IMR-90 (cell line): ENCODE data around the gene FRYL. TPM values are rescaled to one million over a fixed set of nuclear protein-coding genes. Genes with fewer than 3 reads are reported as not detected.

Experiments used
- ATAC-seq: fragments of 200-7000 bp; cut with Tn5 transposase; 2 replicates; pipeline ENCODE4 v1.9.1; 2020; ENCODE audit warnings: low read depth, mild to moderate bottlenecking, moderate library complexity
- BruUV-seq: library from RNA; stranded (reverse); fragments of 400-500 nt; replicated peaks from 2 replicates; lab custom pipeline; 2021; lab: Mats Ljungman, UMichigan
- CTCF ChIA-PET: fragments of 300-600 bp; formaldehyde crosslinking; extraction: SDS; loops from one replicate; lab custom pipeline; 2021; ENCODE audit warnings: antibody characterized with exemption; lab: Yijun Ruan, JAX
- POLR2A ChIA-PET: fragments of 300-600 bp; sonication (Branson Sonifier 250); formaldehyde crosslinking; loops from one replicate; lab custom pipeline; 2022; ENCODE audit warnings: antibody characterized with exemption; ENCODE audit not compliant: unreplicated experiment; lab: Charles Lee
- DNase-seq: peaks from one replicate; pipeline ENCODE4 v3.0.0; 2013
- H2AFZ ChIP-seq: replicated peaks from 2 replicates; pipeline ENCODE3; 2013; ENCODE audit warnings: low read length, mild to moderate bottlenecking; ENCODE audit not compliant: poor library complexity
- H2AK5ac ChIP-seq: 2 replicates; pipeline ENCODE4 v1.6.1; 2013; ENCODE audit warnings: low read depth, low read length, inconsistent platforms
- H2AK9ac ChIP-seq: replicated peaks from 2 replicates; pipeline ENCODE3; 2013; ENCODE audit warnings: mild to moderate bottlenecking, low read depth, low read length, moderate library complexity; ENCODE audit not compliant: poor library complexity
- H2BK120ac ChIP-seq: 2 replicates; pipeline ENCODE4 v1.6.1; 2013; ENCODE audit warnings: low read depth, low read length, inconsistent platforms
- H2BK15ac ChIP-seq: 3 replicates; pipeline ENCODE4 v1.6.1; 2013; ENCODE audit warnings: low read depth, low read length, inconsistent platforms
- H2BK20ac ChIP-seq: 2 replicates; pipeline ENCODE4 v1.6.1; 2013; ENCODE audit warnings: low read depth, mild to moderate bottlenecking, inconsistent platforms, low read length, moderate library complexity
- H2BK5ac ChIP-seq: 2 replicates; pipeline ENCODE4 v1.6.1; 2013; ENCODE audit warnings: mild to moderate bottlenecking, low read depth, low read length, inconsistent platforms; ENCODE audit not compliant: poor library complexity, severe bottlenecking
- H3K14ac ChIP-seq: replicated peaks from 2 replicates; pipeline ENCODE4 v1.6.1; 2013; ENCODE audit warnings: low read depth, low read length, inconsistent platforms
- H3K18ac ChIP-seq: 2 replicates; pipeline ENCODE4 v1.6.1; 2013; ENCODE audit warnings: low read depth, low read length, control low read depth
- H3K23ac ChIP-seq: 2 replicates; pipeline ENCODE4 v1.6.1; 2013; ENCODE audit warnings: low read depth, low read length, inconsistent platforms
- H3K27ac ChIP-seq: 2 replicates; pipeline ENCODE4 v1.5.1; 2013; ENCODE audit warnings: mild to moderate bottlenecking, control low read depth, low read length; ENCODE audit not compliant: insufficient read depth
- H3K27me3 ChIP-seq: 2 replicates; pipeline ENCODE4 v1.6.1; 2013; ENCODE audit warnings: low read length; ENCODE audit not compliant: control insufficient read depth, insufficient read depth
- H3K36me3 ChIP-seq: 2 replicates; pipeline ENCODE4 v1.6.1; 2013; ENCODE audit warnings: low read length, mixed read lengths; ENCODE audit not compliant: control insufficient read depth, insufficient read depth
- H3K4ac ChIP-seq: 2 replicates; pipeline ENCODE4 v1.6.1; 2013; ENCODE audit warnings: low read depth, low read length, inconsistent platforms
- H3K4me1 ChIP-seq: 2 replicates; pipeline ENCODE4 v1.6.1; 2013; ENCODE audit warnings: low read length, mixed read lengths; ENCODE audit not compliant: control insufficient read depth, insufficient read depth
- H3K4me2 ChIP-seq: 2 replicates; pipeline ENCODE4 v1.6.1; 2013; ENCODE audit warnings: low read depth, mild to moderate bottlenecking, control low read depth, low read length, moderate library complexity
- H3K4me3 ChIP-seq: 2 replicates; pipeline ENCODE4 v1.5.1; 2013; ENCODE audit warnings: low read depth, mild to moderate bottlenecking, control low read depth, low read length, moderate library complexity; ENCODE audit not compliant: insufficient read depth
- H3K56ac ChIP-seq: 2 replicates; pipeline ENCODE4 v1.6.1; 2013; ENCODE audit warnings: low read length, inconsistent platforms; ENCODE audit not compliant: insufficient read depth; ENCODE audit errors: extremely low read depth
- H3K79me1 ChIP-seq, 2 experiments: 2 replicates each; pipeline ENCODE4 v1.6.1; 2013; ENCODE audit warnings: low read length in 2 of 2, inconsistent platforms in 1 of 2, low read depth in 1 of 2
- H3K9ac ChIP-seq: 2 replicates; pipeline ENCODE4 v1.6.1; 2013; ENCODE audit warnings: low read depth, low read length, control low read depth
- H3K9me1 ChIP-seq: 2 replicates; pipeline ENCODE4 v1.6.1; 2013; ENCODE audit warnings: low read length, inconsistent platforms; ENCODE audit not compliant: insufficient read depth
- H3K9me3 ChIP-seq: 2 replicates; pipeline ENCODE4 v1.6.1; 2013; ENCODE audit warnings: low read length; ENCODE audit not compliant: control insufficient read depth, insufficient read depth
- H4K20me1 ChIP-seq: 2 replicates; pipeline ENCODE4 v1.6.1; 2013; ENCODE audit warnings: low read length, inconsistent platforms; ENCODE audit not compliant: insufficient read depth
- H4K5ac ChIP-seq: 2 replicates; pipeline ENCODE4 v1.6.1; 2013; ENCODE audit warnings: mild to moderate bottlenecking, low read depth, low read length, control low read depth
- H4K8ac ChIP-seq, 2 experiments: 2 replicates each; pipeline ENCODE4 v1.6.1; 2013; ENCODE audit warnings: low read depth in 2 of 2, low read length in 2 of 2, control low read depth in 1 of 2, inconsistent platforms in 1 of 2
- H4K91ac ChIP-seq: 2 replicates; pipeline ENCODE4 v1.6.1; 2013; ENCODE audit warnings: low read depth, low read length, inconsistent platforms; ENCODE audit not compliant: insufficient read depth
- BHLHE40 ChIP-seq: fragments of 150-350 bp; IDR thresholded peaks from 2 replicates; pipeline ENCODE4 v1.6.1; 2016; ENCODE audit warnings: mild to moderate bottlenecking, low read depth, low read length
- CHD1 ChIP-seq: IDR thresholded peaks from 2 replicates; pipeline ENCODE4 v1.6.1; 2012; ENCODE audit warnings: low read depth, low read length, improper control_type of control experiment
- CTCF ChIP-seq: conservative IDR thresholded peaks from 2 replicates; pipeline ENCODE4 v1.5.1; 2012; ENCODE audit warnings: mild to moderate bottlenecking, low read depth, low read length, improper control_type of control experiment
- FOS ChIP-seq: fragments of 150-350 bp; IDR thresholded peaks from 2 replicates; pipeline ENCODE4 v1.6.1; 2016; ENCODE audit warnings: low read depth, low read length
- MAFK ChIP-seq: IDR thresholded peaks from 2 replicates; pipeline ENCODE4 v1.6.1; 2012; ENCODE audit warnings: low read depth, low read length, improper control_type of control experiment
- MAZ ChIP-seq: IDR thresholded peaks from 2 replicates; pipeline ENCODE4 v1.6.1; 2012; ENCODE audit warnings: low read depth, mild to moderate bottlenecking, low read length, improper control_type of control experiment, moderate library complexity, borderline replicate concordance
- MXI1 ChIP-seq: IDR thresholded peaks from 2 replicates; pipeline ENCODE4 v1.6.1; 2012; ENCODE audit warnings: low read depth, mild to moderate bottlenecking, low read length, moderate library complexity, borderline replicate concordance
- NFE2L2 ChIP-seq: fragments of 150-350 bp; IDR thresholded peaks from 2 replicates; pipeline ENCODE4 v1.6.1; 2016; ENCODE audit warnings: low read depth, mild to moderate bottlenecking, low read length
- POLR2A ChIP-seq: IDR thresholded peaks from 2 replicates; pipeline ENCODE4 v1.6.1; 2012; ENCODE audit warnings: mild to moderate bottlenecking, low read depth, low read length
- RAD21 ChIP-seq: IDR thresholded peaks from 2 replicates; pipeline ENCODE4 v1.6.1; 2012; ENCODE audit warnings: low read length, improper control_type of control experiment
- RCOR1 ChIP-seq: IDR thresholded peaks from 2 replicates; pipeline ENCODE4 v1.6.1; 2012; ENCODE audit warnings: mild to moderate bottlenecking, low read length, improper control_type of control experiment; ENCODE audit not compliant: insufficient replicate concordance
- RFX5 ChIP-seq: IDR thresholded peaks from 2 replicates; pipeline ENCODE4 v1.8.0; 2012; ENCODE audit warnings: low read depth, mild to moderate bottlenecking, low read length, moderate library complexity
- WGBS, 2 experiments: methylation state at CpG; one replicate each; pipeline versions ENCODE4 v1.1.5 to v1.1.7; 2013; ENCODE audit warnings: missing lambda C conversion rate in 2 of 2; ENCODE audit not compliant: insufficient read length in 1 of 2; ENCODE audit errors: extremely low coverage in 2 of 2; 5-methylcytosine and 5-hydroxymethylcytosine counted together
- dilution Hi-C: fragments of 300-500 bp; cut with HindIII; formaldehyde crosslinking; loops from one replicate; pipeline ENCODE4 v1.14.3; 2018; ENCODE audit warnings: low sequenced_read_pairs; ENCODE audit not compliant: unreplicated experiment
- in situ Hi-C: fragments of 300-500 bp; cut with MboI; formaldehyde crosslinking; loops from 3 replicates; pipeline ENCODE4 v1.14.3; 2019; ENCODE audit warnings: low sequenced_read_pairs, inconsistent platforms, mixed read lengths
- intact Hi-C: fragments of 100-400 bp; cut with micrococcal nuclease; formaldehyde crosslinking; loops from 2 replicates; pipeline ENCODE4 v1.10.0; 2022
- polyA plus RNA-seq, 3 experiments: library from polyadenylated mRNA; depleted of rRNA; stranded (reverse); fragments of >200 nt; gene quantifications; 2 replicates each; pipeline ENCODE4 v1.2.3, GENCODE V29; 2012; ENCODE audit warnings: low replicate concordance in 1 of 3
- total RNA-seq: library from RNA; depleted of rRNA; stranded (reverse); fragments of >200 nt; gene quantifications from 2 replicates; pipeline ENCODE4 v1.2.3, GENCODE V29; 2012
- TF ChIP-seq, protein P1 (sequence below): fragments of 150-350 bp; IDR thresholded peaks from 2 replicates; pipeline ENCODE4 v1.6.1; 2016; ENCODE audit warnings: low read depth, mild to moderate bottlenecking, low read length, moderate library complexity, borderline replicate concordance

The FRYL gene
- total and polyA plus RNA-seq, 2 of the 4 experiments (the other 2 are of a cell fraction) = 9.9 to 77.4 TPM

- H4K20me1 ChIP-seq = peaks cover 8% of the 10 kb centered on the region
- H3K4ac ChIP-seq = no peak overlapping the region
- DNase-seq (no peak), ATAC-seq (no peak)
- BruUV-seq = no TSS peak
- H3K4me1 ChIP-seq = peaks cover 4% of the 10 kb centered on the region
- H3K9me3 ChIP-seq = no peaks in the 10 kb centered on the region
- POLR2A ChIA-PET = no interaction called here
- H2AK9ac ChIP-seq = no peak overlapping the region
- no peaks in the 10 kb centered on the region; the same call in 1 of the 2 replicates for H3K36me3 ChIP-seq
- no peak overlapping the region for H2AK5ac ChIP-seq
- H3K14ac ChIP-seq = no peak overlapping the region
- intact Hi-C loops = no loop called here
- H2BK15ac ChIP-seq = no peak overlapping the region
- no peak overlapping the region for H2BK120ac ChIP-seq
- H3K27ac ChIP-seq = no peak overlapping the region
- no peak overlapping the region for H3K9ac ChIP-seq
- H3K9me1 ChIP-seq = peaks cover 8% of the 10 kb centered on the region; the same call in 1 of the 2 replicates
- TF ChIP-seq MXI1 (no peak), FOS (no peak), RCOR1 (no peak), RFX5 (no peak), NFE2L2 (no peak), CTCF (no peak), RAD21 (no peak), POLR2A (no peak), MAZ (no peak), CHD1 (no peak), BHLHE40 (no peak), MAFK (no peak)
- TF ChIP-seq, protein P1, sequence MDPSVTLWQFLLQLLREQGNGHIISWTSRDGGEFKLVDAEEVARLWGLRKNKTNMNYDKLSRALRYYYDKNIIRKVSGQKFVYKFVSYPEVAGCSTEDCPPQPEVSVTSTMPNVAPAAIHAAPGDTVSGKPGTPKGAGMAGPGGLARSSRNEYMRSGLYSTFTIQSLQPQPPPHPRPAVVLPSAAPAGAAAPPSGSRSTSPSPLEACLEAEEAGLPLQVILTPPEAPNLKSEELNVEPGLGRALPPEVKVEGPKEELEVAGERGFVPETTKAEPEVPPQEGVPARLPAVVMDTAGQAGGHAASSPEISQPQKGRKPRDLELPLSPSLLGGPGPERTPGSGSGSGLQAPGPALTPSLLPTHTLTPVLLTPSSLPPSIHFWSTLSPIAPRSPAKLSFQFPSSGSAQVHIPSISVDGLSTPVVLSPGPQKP = no peak
- H3K18ac ChIP-seq = no peak overlapping the region
- H2BK20ac ChIP-seq = no peak overlapping the region
- H2AFZ ChIP-seq = no peak overlapping the region
- no peak overlapping the region for H3K56ac ChIP-seq
- H3K23ac ChIP-seq = no peak overlapping the region; the same call in 1 of the 2 replicates
- H4K8ac ChIP-seq = no peak overlapping the region
- no peak overlapping the region for H3K4me2 ChIP-seq
- WGBS, 2 experiments = no CpG with 5 or more reads among the region's 3 CpGs
- in situ Hi-C loops = no loop called here
- dilution Hi-C loops = no loop called here
- no peak overlapping the region for H2BK5ac ChIP-seq
- no peak overlapping the region for H4K91ac ChIP-seq
- H4K5ac ChIP-seq = no peak overlapping the region
- no peaks in the 10 kb centered on the region for H3K27me3 ChIP-seq
- CTCF ChIA-PET = no interaction called here
- no peak overlapping the region for H3K4me3 ChIP-seq
- H3K79me1 ChIP-seq = peaks cover 43 to 56% of the 10 kb centered on the region in 2 experiments
Observed at GRCh38 chr4:48649505-48649904, 130.6 kb downstream of the FRYL start.
